Loucy (cell line): ENCODE measurements around the gene NUSAP1.

Experiments
- EZH2phosphoT487 ChIP-seq: fragments of 200-600 bp; IDR thresholded peaks from 2 replicates; pipeline ENCODE4 v1.6.1; 2018; ENCODE audit warnings: antibody characterized with exemption, mild to moderate bottlenecking, moderate library complexity, borderline replicate concordance
- TF ChIP-seq, protein P1 (sequence below): fragments of 200-600 bp; sonication (generic); conservative IDR thresholded peaks from 2 replicates; pipeline ENCODE4 v1.5.1; 2014; ENCODE audit warnings: mild to moderate bottlenecking, antibody characterized with exemption, low read length

GRCh38 chr15:41407341-41407740 is 74.7 kb downstream of the NUSAP1 start:
- TF ChIP-seq, protein P1, sequence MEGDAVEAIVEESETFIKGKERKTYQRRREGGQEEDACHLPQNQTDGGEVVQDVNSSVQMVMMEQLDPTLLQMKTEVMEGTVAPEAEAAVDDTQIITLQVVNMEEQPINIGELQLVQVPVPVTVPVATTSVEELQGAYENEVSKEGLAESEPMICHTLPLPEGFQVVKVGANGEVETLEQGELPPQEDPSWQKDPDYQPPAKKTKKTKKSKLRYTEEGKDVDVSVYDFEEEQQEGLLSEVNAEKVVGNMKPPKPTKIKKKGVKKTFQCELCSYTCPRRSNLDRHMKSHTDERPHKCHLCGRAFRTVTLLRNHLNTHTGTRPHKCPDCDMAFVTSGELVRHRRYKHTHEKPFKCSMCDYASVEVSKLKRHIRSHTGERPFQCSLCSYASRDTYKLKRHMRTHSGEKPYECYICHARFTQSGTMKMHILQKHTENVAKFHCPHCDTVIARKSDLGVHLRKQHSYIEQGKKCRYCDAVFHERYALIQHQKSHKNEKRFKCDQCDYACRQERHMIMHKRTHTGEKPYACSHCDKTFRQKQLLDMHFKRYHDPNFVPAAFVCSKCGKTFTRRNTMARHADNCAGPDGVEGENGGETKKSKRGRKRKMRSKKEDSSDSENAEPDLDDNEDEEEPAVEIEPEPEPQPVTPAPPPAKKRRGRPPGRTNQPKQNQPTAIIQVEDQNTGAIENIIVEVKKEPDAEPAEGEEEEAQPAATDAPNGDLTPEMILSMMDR, result no peak
- no peak for TF ChIP-seq EZH2phosphoT487
